GM23338 (cell line): ENCODE data around the gene THADA.

Experiments used
- CREB1 ChIP-seq: fragments of 250-450 bp; sonication (Bioruptor Pico); IDR thresholded peaks from 2 replicates; pipeline ENCODE4 v1.5.0; 2020; ENCODE audit warnings: low read depth, mild to moderate bottlenecking, moderate library complexity
- ETS1 ChIP-seq: IDR thresholded peaks from 2 replicates; pipeline ENCODE4 v1.6.1; 2016; ENCODE audit warnings: antibody characterized with exemption
- EZH2 ChIP-seq: fragments of 200-600 bp; sonication (generic); IDR thresholded peaks from one replicate; pipeline ENCODE4 v1.8.0; 2017; ENCODE audit warnings: antibody characterized with exemption, mild to moderate bottlenecking, low read depth; ENCODE audit not compliant: unreplicated experiment
- EZH2phosphoT487 ChIP-seq: fragments of 200-600 bp; sonication (generic); IDR thresholded peaks from one replicate; pipeline ENCODE4 v1.8.1; 2018; ENCODE audit warnings: antibody characterized with exemption; ENCODE audit not compliant: unreplicated experiment
- JUNB ChIP-seq: IDR thresholded peaks from one replicate; pipeline ENCODE4 v1.6.1; 2016; ENCODE audit warnings: antibody characterized with exemption; ENCODE audit not compliant: unreplicated experiment
- NANOG ChIP-seq: IDR thresholded peaks from 2 replicates; pipeline ENCODE4 v1.6.1; 2016; ENCODE audit warnings: antibody characterized with exemption, borderline replicate concordance
- POLR2AphosphoS5 ChIP-seq: IDR thresholded peaks from 2 replicates; pipeline ENCODE4 v1.6.1; 2016; ENCODE audit warnings: antibody characterized with exemption, low read depth
- REST ChIP-seq: IDR thresholded peaks from one replicate; pipeline ENCODE4 v1.6.1; 2018; ENCODE audit warnings: antibody characterized with exemption; ENCODE audit not compliant: unreplicated experiment
- ZNF331 ChIP-seq: fragments of 250-450 bp; sonication (Bioruptor Pico); IDR thresholded peaks from 2 replicates; pipeline ENCODE4 v1.5.0; 2020; ENCODE audit warnings: low read depth, mild to moderate bottlenecking, moderate library complexity
- TF ChIP-seq, protein P1 (sequence below), 2 experiments: fragments of 200-600 bp in 1 of 2; sonication (generic) in 1 of 2; conservative IDR thresholded peaks; 2 replicates each; pipeline versions ENCODE4 v1.5.1 to v1.6.1; 2016 to 2017; ENCODE audit warnings: antibody characterized with exemption in 2 of 2, low read depth in 2 of 2, mild to moderate bottlenecking in 2 of 2, moderate library complexity in 1 of 2
- TF ChIP-seq, protein P2 (sequence below): fragments of 250-450 bp; sonication (Bioruptor Pico); IDR thresholded peaks from 2 replicates; pipeline ENCODE4 v1.5.0; 2020; ENCODE audit warnings: mild to moderate bottlenecking, moderate library complexity

DNA sequence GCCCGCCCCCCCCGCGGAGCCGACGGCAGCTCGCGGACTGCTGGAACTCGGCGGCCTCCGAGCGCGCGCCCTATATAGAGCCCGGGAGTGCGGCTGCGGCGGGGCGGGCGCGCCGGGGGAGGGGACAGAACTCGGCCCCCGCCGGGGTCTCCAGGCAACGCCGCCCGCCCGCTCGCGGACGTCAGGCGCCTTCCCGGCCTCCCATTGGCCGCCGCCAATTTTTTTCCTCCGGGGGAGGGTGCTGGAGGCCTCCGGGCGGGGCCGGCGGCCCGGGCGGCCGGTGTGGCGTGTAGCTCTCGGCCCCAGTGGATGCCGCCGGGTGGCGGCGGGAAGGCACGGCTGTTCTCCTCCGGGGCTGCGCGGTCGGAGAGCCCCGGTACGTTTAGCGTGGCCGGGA is 369.3 kb downstream of the THADA start, which contains the start of gene ZFP36L2:
- TF ChIP-seq EZH2 = no peak
- no peak for TF ChIP-seq NANOG
- TF ChIP-seq REST = no peak
- no peak for TF ChIP-seq EZH2phosphoT487
- TF ChIP-seq, protein P1, sequence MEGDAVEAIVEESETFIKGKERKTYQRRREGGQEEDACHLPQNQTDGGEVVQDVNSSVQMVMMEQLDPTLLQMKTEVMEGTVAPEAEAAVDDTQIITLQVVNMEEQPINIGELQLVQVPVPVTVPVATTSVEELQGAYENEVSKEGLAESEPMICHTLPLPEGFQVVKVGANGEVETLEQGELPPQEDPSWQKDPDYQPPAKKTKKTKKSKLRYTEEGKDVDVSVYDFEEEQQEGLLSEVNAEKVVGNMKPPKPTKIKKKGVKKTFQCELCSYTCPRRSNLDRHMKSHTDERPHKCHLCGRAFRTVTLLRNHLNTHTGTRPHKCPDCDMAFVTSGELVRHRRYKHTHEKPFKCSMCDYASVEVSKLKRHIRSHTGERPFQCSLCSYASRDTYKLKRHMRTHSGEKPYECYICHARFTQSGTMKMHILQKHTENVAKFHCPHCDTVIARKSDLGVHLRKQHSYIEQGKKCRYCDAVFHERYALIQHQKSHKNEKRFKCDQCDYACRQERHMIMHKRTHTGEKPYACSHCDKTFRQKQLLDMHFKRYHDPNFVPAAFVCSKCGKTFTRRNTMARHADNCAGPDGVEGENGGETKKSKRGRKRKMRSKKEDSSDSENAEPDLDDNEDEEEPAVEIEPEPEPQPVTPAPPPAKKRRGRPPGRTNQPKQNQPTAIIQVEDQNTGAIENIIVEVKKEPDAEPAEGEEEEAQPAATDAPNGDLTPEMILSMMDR (conservative IDR thresholded peaks at IDR 0.05; ENCODE audit: low read depth in 2 of 2) = no peak
- TF ChIP-seq, protein P2, sequence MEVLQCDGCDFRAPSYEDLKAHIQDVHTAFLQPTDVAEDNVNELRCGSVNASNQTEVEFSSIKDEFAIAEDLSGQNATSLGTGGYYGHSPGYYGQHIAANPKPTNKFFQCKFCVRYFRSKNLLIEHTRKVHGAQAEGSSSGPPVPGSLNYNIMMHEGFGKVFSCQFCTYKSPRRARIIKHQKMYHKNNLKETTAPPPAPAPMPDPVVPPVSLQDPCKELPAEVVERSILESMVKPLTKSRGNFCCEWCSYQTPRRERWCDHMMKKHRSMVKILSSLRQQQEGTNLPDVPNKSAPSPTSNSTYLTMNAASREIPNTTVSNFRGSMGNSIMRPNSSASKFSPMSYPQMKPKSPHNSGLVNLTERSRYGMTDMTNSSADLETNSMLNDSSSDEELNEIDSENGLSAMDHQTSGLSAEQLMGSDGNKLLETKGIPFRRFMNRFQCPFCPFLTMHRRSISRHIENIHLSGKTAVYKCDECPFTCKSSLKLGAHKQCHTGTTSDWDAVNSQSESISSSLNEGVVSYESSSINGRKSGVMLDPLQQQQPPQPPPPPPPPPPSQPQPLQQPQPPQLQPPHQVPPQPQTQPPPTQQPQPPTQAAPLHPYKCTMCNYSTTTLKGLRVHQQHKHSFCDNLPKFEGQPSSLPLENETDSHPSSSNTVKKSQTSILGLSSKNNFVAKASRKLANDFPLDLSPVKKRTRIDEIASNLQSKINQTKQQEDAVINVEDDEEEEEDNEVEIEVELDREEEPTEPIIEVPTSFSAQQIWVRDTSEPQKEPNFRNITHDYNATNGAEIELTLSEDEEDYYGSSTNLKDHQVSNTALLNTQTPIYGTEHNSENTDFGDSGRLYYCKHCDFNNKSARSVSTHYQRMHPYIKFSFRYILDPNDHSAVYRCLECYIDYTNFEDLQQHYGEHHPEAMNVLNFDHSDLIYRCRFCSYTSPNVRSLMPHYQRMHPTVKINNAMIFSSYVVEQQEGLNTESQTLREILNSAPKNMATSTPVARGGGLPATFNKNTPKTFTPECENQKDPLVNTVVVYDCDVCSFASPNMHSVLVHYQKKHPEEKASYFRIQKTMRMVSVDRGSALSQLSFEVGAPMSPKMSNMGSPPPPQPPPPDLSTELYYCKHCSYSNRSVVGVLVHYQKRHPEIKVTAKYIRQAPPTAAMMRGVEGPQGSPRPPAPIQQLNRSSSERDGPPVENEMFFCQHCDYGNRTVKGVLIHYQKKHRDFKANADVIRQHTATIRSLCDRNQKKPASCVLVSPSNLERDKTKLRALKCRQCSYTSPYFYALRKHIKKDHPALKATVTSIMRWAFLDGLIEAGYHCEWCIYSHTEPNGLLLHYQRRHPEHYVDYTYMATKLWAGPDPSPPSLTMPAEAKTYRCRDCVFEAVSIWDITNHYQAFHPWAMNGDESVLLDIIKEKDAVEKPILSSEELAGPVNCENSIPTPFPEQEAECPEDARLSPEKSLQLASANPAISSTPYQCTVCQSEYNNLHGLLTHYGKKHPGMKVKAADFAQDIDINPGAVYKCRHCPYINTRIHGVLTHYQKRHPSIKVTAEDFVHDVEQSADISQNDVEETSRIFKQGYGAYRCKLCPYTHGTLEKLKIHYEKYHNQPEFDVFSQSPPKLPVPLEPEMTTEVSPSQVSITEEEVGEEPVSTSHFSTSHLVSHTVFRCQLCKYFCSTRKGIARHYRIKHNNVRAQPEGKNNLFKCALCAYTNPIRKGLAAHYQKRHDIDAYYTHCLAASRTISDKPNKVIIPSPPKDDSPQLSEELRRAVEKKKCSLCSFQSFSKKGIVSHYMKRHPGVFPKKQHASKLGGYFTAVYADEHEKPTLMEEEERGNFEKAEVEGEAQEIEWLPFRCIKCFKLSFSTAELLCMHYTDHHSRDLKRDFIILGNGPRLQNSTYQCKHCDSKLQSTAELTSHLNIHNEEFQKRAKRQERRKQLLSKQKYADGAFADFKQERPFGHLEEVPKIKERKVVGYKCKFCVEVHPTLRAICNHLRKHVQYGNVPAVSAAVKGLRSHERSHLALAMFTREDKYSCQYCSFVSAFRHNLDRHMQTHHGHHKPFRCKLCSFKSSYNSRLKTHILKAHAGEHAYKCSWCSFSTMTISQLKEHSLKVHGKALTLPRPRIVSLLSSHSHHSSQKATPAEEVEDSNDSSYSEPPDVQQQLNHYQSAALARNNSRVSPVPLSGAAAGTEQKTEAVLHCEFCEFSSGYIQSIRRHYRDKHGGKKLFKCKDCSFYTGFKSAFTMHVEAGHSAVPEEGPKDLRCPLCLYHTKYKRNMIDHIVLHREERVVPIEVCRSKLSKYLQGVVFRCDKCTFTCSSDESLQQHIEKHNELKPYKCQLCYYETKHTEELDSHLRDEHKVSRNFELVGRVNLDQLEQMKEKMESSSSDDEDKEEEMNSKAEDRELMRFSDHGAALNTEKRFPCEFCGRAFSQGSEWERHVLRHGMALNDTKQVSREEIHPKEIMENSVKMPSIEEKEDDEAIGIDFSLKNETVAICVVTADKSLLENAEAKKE (CRISPR knock-in tag) = no peak
- no peak for TF ChIP-seq JUNB
- TF ChIP-seq POLR2AphosphoS5 = peak; percentile 70; the same call in 1 of the 2 replicates
- no peak for TF ChIP-seq ZNF331 (CRISPR knock-in tag)
- TF ChIP-seq CREB1 (CRISPR knock-in tag) = peak; percentile 82
- TF ChIP-seq ETS1 = no peak
